ENCODE measurements around the gene TOM1L2.

- TF ChIP-seq CTCF (IDR thresholded peaks at IDR 0.05 in 4 of 5, conservative IDR thresholded peaks at IDR 0.05 in 1 of 5) (no peak), POLR2A (IDR thresholded peaks at IDR 0.05) (no peak)
Measured at GRCh38 chr17:17965152-17965721, 7.0 kb downstream of the TOM1L2 start.
